Neural cell (in vitro differentiated cells): ENCODE measurements around the gene FREM2. TPM values are rescaled to one million over a fixed set of nuclear protein-coding genes. Genes with fewer than 3 reads are reported as not detected.

Experiments used
- H2AFZ ChIP-seq: fragments of 200-600, 300-800 bp; sonication (generic), shearing (Covaris generic); 2 replicates; pipeline ENCODE4 v1.6.0; 2014; ENCODE audit warnings: low read depth, mild to moderate bottlenecking, antibody characterized with exemption, low read length, moderate library complexity
- H3F3A ChIP-seq: fragments of 200-600 bp; shearing (Covaris generic); 2 replicates; pipeline ENCODE4 v1.6.1; 2016; ENCODE audit warnings: mild to moderate bottlenecking, moderate library complexity, mixed read lengths, antibody characterized with exemption, low read length; ENCODE audit not compliant: insufficient read depth, poor library complexity, severe bottlenecking
- H3K27ac ChIP-seq: fragments of 200-600, 300-800 bp; sonication (generic), shearing (Covaris generic); 2 replicates; pipeline ENCODE4 v1.5.1; 2014; ENCODE audit warnings: mild to moderate bottlenecking, low read length, moderate library complexity
- H3K27me3 ChIP-seq: fragments of 300-800, 200-600 bp; sonication (generic), shearing (Covaris generic); 2 replicates; pipeline ENCODE4 v1.6.0; 2014; ENCODE audit warnings: mild to moderate bottlenecking, low read depth, low read length, moderate library complexity; ENCODE audit not compliant: insufficient read depth
- H3K36me3 ChIP-seq: fragments of 300-800, 200-600 bp; sonication (generic), shearing (Covaris generic); 2 replicates; pipeline ENCODE4 v1.5.1; 2014; ENCODE audit warnings: mild to moderate bottlenecking, antibody characterized with exemption, low read length, moderate library complexity; ENCODE audit not compliant: insufficient read depth
- H3K4me2 ChIP-seq: fragments of 300-800, 200-600 bp; sonication (generic), shearing (Covaris generic); 2 replicates; pipeline ENCODE4 v1.6.0; 2014; ENCODE audit warnings: mild to moderate bottlenecking, low read length
- H3K4me3 ChIP-seq: fragments of 300-800, 200-600 bp; sonication (generic), shearing (Covaris generic); 2 replicates; pipeline ENCODE4 v1.5.1; 2014; ENCODE audit warnings: mild to moderate bottlenecking, low read length, moderate library complexity
- H3K79me2 ChIP-seq: fragments of 200-600 bp; shearing (Covaris generic); replicated peaks from 2 replicates; pipeline ENCODE4 v1.6.0; 2014; ENCODE audit warnings: mild to moderate bottlenecking, low read length, moderate library complexity; ENCODE audit not compliant: insufficient read depth
- H3K9ac ChIP-seq: fragments of 300-800, 200-600 bp; sonication (generic), shearing (Covaris generic); 2 replicates; pipeline ENCODE4 v1.6.1; 2016; ENCODE audit warnings: mild to moderate bottlenecking, low read length, mixed read lengths
- H3K9me2 ChIP-seq: fragments of 200-600 bp; shearing (Covaris generic); 2 replicates; pipeline ENCODE4 v1.6.1; 2016; ENCODE audit warnings: mild to moderate bottlenecking, low read length, mixed read lengths; ENCODE audit not compliant: insufficient read depth
- H3K9me3 ChIP-seq: fragments of 200-600, 300-800 bp; sonication (generic), shearing (Covaris generic); 2 replicates; pipeline ENCODE4 v1.6.1; 2016; ENCODE audit warnings: mild to moderate bottlenecking, mixed run types, low read length, moderate library complexity, mixed read lengths
- H4K20me1 ChIP-seq: fragments of 200-600 bp; shearing (Covaris generic); 2 replicates; pipeline ENCODE4 v1.6.1; 2016; ENCODE audit warnings: mild to moderate bottlenecking, mixed run types; ENCODE audit not compliant: insufficient read depth
- CTCF ChIP-seq: fragments of 450-650 bp; IDR thresholded peaks from 2 replicates; pipeline ENCODE4 v1.5.1; 2014; ENCODE audit warnings: antibody characterized with exemption, mild to moderate bottlenecking, moderate library complexity; ENCODE audit not compliant: poor library complexity, severe bottlenecking
- EP300 ChIP-seq: fragments of 450-650 bp; conservative IDR thresholded peaks from 2 replicates; pipeline ENCODE4 v1.6.1; 2014; ENCODE audit warnings: antibody characterized with exemption, mild to moderate bottlenecking, moderate library complexity; ENCODE audit not compliant: poor library complexity, severe bottlenecking
- EZH2 ChIP-seq: fragments of 200-600, 300-800 bp; shearing (Covaris generic), sonication (generic); IDR thresholded peaks from 2 replicates; pipeline ENCODE4 v1.6.1; 2014; ENCODE audit warnings: antibody characterized with exemption, low read length, borderline replicate concordance, mild to moderate bottlenecking; ENCODE audit not compliant: insufficient read depth, poor library complexity, severe bottlenecking
- MXI1 ChIP-seq: fragments of 450-650 bp; conservative IDR thresholded peaks from 2 replicates; pipeline ENCODE4 v1.6.1; 2014; ENCODE audit warnings: antibody characterized with exemption, mild to moderate bottlenecking; ENCODE audit not compliant: poor library complexity, severe bottlenecking
- POLR2AphosphoS5 ChIP-seq: IDR thresholded peaks from 2 replicates; pipeline ENCODE4 v1.6.1; 2012
- RAD21 ChIP-seq: fragments of 450-650 bp; conservative IDR thresholded peaks from 2 replicates; pipeline ENCODE4 v1.6.1; 2014; ENCODE audit warnings: antibody characterized with exemption, mild to moderate bottlenecking, moderate library complexity
- REST ChIP-seq: IDR thresholded peaks from 2 replicates; pipeline ENCODE4 v1.6.1; 2012; ENCODE audit warnings: borderline replicate concordance
- SMC3 ChIP-seq: fragments of 450-650 bp; conservative IDR thresholded peaks from 2 replicates; pipeline ENCODE4 v1.6.1; 2014; ENCODE audit warnings: antibody characterized with exemption, mild to moderate bottlenecking, moderate library complexity; ENCODE audit not compliant: poor library complexity
- TAF1 ChIP-seq: IDR thresholded peaks from 2 replicates; pipeline ENCODE4 v1.6.1; 2012; ENCODE audit warnings: low read depth
- polyA plus RNA-seq: library from polyadenylated mRNA; depleted of rRNA; stranded (reverse); fragments of >200 nt; gene quantifications from 2 replicates; pipeline ENCODE4 v1.2.3, GENCODE V29; 2014

The FREM2 gene
- polyA plus RNA-seq, 1 donor from 2014 or later: 0.19 TPM

GRCh38 chr13:38875186-38875875 is 188.5 kb downstream of the FREM2 start:
- H3K27ac ChIP-seq: no peak overlapping the region
- no peak overlapping the region for H2AFZ ChIP-seq
- no peaks in the 10 kb centered on the region for H3K79me2 ChIP-seq
- H3K36me3 ChIP-seq: no peaks in the 10 kb centered on the region
- no peak for TF ChIP-seq CTCF
- TF ChIP-seq TAF1: no peak
- TF ChIP-seq SMC3: no peak
- no peak for TF ChIP-seq MXI1
- TF ChIP-seq EP300: no peak
- TF ChIP-seq POLR2AphosphoS5: no peak
- TF ChIP-seq EZH2: no peak
- TF ChIP-seq RAD21: no peak
- no peak for TF ChIP-seq REST
- H3K9me2 ChIP-seq: no peaks in the 10 kb centered on the region
- H3K9me3 ChIP-seq: no peaks in the 10 kb centered on the region
- H4K20me1 ChIP-seq: no peaks in the 10 kb centered on the region
- no peaks in the 10 kb centered on the region for H3F3A ChIP-seq
- H3K4me2 ChIP-seq: no peak overlapping the region
- H3K9ac ChIP-seq: no peak overlapping the region
- no peaks in the 10 kb centered on the region for H3K27me3 ChIP-seq
- no peak overlapping the region for H3K4me3 ChIP-seq

- Histone ChIP-seq H3K79me2 (no peaks in the 10 kb centered on the region), H3K9me2 (no peaks in the 10 kb centered on the region), H3F3A (no peaks in the 10 kb centered on the region), H4K20me1 (no peaks in the 10 kb centered on the region), H3K4me3 (no peak overlapping the region), H3K27ac (no peak overlapping the region), H3K36me3 (no peaks in the 10 kb centered on the region), H2AFZ (no peak overlapping the region), H3K9ac (no peak overlapping the region), H3K4me2 (no peak overlapping the region), H3K9me3 (no peaks in the 10 kb centered on the region), H3K27me3 (no peaks in the 10 kb centered on the region)
- TF ChIP-seq TAF1 (no peak), POLR2AphosphoS5 (no peak), EZH2 (no peak), MXI1 (no peak), CTCF (no peak), RAD21 (no peak)
These were observed 192.4 kb downstream of the FREM2 start for GRCh38 chr13:38879278-38879677.
